GM12873 (cell line): ENCODE measurements around the gene RAB1B.

ENCODE experiments used
- CTCF ChIP-seq: IDR thresholded peaks from 2 replicates; pipeline ENCODE4 v1.5.1; 2012; ENCODE audit warnings: low read depth, mild to moderate bottlenecking, moderate library complexity, low read length, control low read depth; ENCODE audit not compliant: insufficient read depth; ENCODE audit errors: missing control alignments

RAB1B gene

DNA sequence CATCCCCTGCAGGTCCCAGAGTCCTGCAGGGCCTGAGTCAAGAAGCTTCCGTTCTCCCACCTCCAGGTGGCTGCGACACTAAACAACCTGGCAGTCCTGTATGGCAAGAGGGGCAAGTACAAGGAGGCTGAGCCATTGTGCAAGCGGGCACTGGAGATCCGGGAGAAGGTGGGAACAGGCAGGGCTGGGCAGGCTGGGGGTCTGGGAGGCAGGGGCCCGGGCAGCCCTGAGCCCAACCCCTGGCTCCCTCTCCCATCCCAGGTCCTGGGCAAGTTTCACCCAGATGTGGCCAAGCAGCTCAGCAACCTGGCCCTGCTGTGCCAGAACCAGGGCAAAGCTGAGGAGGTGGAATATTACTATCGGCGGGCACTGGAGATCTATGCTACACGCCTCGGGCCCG, 4.7 kb upstream of the RAB1B start:
- TF ChIP-seq CTCF = no peak

- TF ChIP-seq CTCF = no peak
Observed at GRCh38 chr11:66264383-66264782, 4.1 kb upstream of the RAB1B start.

GRCh38 chr11:66264914-66265313, 3.5 kb upstream of the RAB1B start:
- TF ChIP-seq CTCF = peak; percentile 52

DNA sequence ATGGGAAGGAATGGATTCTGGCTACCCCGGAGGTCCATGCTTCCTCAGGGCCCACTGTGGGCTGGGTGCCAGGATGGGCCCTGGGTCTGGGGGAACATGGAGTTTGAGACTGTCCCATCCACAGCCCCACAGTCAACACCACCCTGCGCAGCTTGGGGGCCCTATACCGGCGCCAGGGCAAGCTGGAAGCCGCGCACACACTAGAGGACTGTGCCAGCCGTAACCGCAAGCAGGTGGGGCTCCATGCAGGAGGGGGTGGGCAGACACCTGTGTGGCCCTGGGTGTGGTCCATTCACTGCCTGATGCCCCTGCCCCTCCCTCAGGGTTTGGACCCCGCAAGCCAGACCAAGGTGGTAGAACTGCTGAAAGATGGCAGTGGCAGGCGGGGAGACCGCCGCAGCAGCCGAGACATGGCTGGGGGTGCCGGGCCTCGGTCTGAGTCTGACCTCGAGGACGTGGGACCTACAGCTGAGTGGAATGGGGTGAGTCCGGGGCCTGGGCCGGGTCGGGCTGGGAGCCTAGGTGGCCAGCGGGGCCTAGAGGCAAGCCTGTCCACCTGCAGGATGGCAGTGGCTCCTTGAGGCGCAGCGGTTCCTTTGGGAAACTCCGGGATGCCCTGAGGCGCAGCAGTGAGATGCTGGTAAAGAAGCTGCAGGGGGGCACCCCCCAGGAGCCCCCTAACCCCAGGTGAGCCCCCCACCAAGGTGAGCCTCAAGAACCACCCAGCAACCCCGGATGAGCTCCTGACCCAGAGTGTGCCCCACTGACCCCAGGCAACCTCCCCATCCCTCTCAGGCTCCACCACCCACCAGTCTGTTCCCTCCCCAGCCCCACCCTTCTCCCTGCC, 2.7 kb upstream of the RAB1B start:
- no peak for TF ChIP-seq CTCF

DNA sequence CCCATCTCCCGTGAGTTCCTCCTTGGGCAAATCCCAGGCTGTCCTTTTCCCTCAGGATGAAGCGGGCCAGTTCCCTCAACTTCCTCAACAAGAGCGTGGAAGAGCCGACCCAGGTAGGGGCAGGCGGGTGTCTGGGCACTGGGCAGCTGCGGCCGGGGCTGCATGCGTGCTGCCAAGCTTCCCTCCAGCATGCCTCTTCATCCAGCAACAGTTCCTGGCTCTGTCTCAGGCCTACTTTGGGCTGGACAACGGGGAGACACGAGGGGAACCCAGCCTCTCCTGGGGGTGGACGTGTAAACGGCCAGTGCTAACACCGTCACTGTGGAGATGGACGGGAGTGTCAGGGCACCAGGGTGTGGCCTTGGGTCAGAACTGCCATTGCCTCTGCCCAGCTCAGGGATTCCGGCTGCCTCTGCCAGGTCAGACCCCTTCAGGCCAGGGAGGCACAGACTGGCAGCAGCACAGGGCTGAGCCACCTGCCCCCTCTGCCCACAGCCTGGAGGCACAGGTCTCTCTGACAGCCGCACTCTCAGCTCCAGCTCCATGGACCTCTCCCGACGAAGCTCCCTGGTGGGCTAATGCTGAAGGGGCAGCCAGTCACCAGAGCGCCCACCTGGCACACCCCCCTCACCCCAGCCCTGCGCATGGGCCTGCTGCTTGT, 1.9 kb upstream of the RAB1B start:
- TF ChIP-seq CTCF = no peak

DNA sequence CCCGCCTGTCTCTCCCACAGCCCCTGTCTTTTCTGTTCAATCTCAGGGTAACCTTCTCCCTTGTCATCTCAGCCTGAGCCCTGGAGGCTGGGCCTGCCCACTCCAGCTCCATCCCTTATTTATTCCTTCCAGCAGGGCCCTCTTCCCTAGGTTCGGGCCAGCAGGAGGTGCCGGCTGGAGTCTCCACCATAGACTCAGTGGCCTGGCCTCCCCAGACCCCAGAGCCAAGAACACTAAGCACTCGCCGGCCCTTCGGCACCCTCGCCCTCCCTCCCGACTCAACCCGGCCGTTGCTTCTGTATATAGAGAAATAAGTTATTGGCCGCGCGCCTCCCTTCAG, 1.4 kb upstream of the RAB1B start:
- no peak for TF ChIP-seq CTCF

- peak; percentile 24 for TF ChIP-seq CTCF
Observed at GRCh38 chr11:66267379-66268243, 828 bp upstream of the RAB1B start.
